WTC11 (cell line): ENCODE results near the gene STK32C. TPM values are rescaled to one million over a fixed set of nuclear protein-coding genes. Genes with fewer than 3 reads are reported as not detected.
A peak's percentile ranks its signal among the peaks of the same experiment; 100 is the strongest.

ENCODE experiments used
- ATAC-seq: fragments of 200-7000 bp; cut with Tn5 transposase; 2 replicates; pipeline ENCODE4 v1.10.0; 2021; ENCODE audit warnings: mild to moderate bottlenecking, moderate library complexity
- CTCF ChIA-PET: fragments of 300-600 bp; sonication (Branson Sonifier 250); formaldehyde crosslinking; loops from one replicate; lab custom pipeline; 2021; ENCODE audit warnings: antibody characterized with exemption; lab: Charles Lee
- POLR2A ChIA-PET: fragments of 350-600 bp; sonication (Branson Sonifier 250); formaldehyde crosslinking; loops from one replicate; lab custom pipeline; 2021; ENCODE audit warnings: antibody characterized with exemption; lab: Charles Lee
- DNase-seq: peaks from one replicate; pipeline ENCODE4 v3.0.0; 2021; ENCODE audit warnings: low spot score
- H3K27ac Mint-ChIP-seq: 2 replicates; pipeline ENCODE4 v1.8.0; 2021; ENCODE audit warnings: mixed read lengths
- H3K27me3 Mint-ChIP-seq: 2 replicates; pipeline ENCODE4 v1.8.0; 2021; ENCODE audit warnings: low read depth, mild to moderate bottlenecking, moderate library complexity, mixed read lengths
- H3K36me3 Mint-ChIP-seq: 2 replicates; pipeline ENCODE4 v1.8.0; 2021; ENCODE audit warnings: mixed read lengths
- H3K4me1 Mint-ChIP-seq: 2 replicates; pipeline ENCODE4 v1.8.0; 2022; ENCODE audit warnings: mixed read lengths
- H3K4me3 Mint-ChIP-seq: 2 replicates; pipeline ENCODE4 v1.8.0; 2021; ENCODE audit warnings: mild to moderate bottlenecking, moderate library complexity, mixed read lengths
- H3K9me3 Mint-ChIP-seq: 2 replicates; pipeline ENCODE4 v1.8.0; 2021; ENCODE audit warnings: mixed read lengths
- ATF1 ChIP-seq: sonication (generic); formaldehyde crosslinking; IDR thresholded peaks from 2 replicates; pipeline ENCODE4 v1.8.1; 2023; ENCODE audit warnings: mild to moderate bottlenecking, moderate library complexity, missing genetic modification reagents
- CREM ChIP-seq: sonication (generic); formaldehyde crosslinking; IDR thresholded peaks from 2 replicates; pipeline ENCODE4 v1.8.1; 2022; ENCODE audit warnings: mild to moderate bottlenecking, missing genetic modification reagents, moderate library complexity
- ELF4 ChIP-seq: sonication (generic); formaldehyde crosslinking; IDR thresholded peaks from 2 replicates; pipeline ENCODE4 v1.8.1; 2022; ENCODE audit warnings: low read depth, mild to moderate bottlenecking, moderate library complexity, missing genetic modification reagents
- FOXP1 ChIP-seq: sonication (generic); formaldehyde crosslinking; IDR thresholded peaks from 2 replicates; pipeline ENCODE4 v1.8.0; 2022; ENCODE audit warnings: missing genetic modification reagents, mild to moderate bottlenecking, moderate library complexity, borderline replicate concordance
- GABPB1 ChIP-seq: sonication (generic); formaldehyde crosslinking; IDR thresholded peaks from 2 replicates; pipeline ENCODE4 v1.8.1; 2023; ENCODE audit warnings: mild to moderate bottlenecking, missing genetic modification reagents
- HMGA2 ChIP-seq: fragments of 250-450 bp; sonication (Bioruptor Pico); IDR thresholded peaks from 2 replicates; pipeline ENCODE4 v1.4.0; 2021; ENCODE audit warnings: mild to moderate bottlenecking, moderate library complexity
- MXD4 ChIP-seq: fragments of 250-450 bp; sonication (Bioruptor Pico); IDR thresholded peaks from 2 replicates; pipeline ENCODE4 v1.8.0; 2021; ENCODE audit warnings: mild to moderate bottlenecking, moderate library complexity, borderline replicate concordance
- NFATC4 ChIP-seq: fragments of 250-450 bp; sonication (Bioruptor Pico); IDR thresholded peaks from 2 replicates; pipeline ENCODE4 v1.9.0; 2021; ENCODE audit warnings: mild to moderate bottlenecking
- NR2C2 ChIP-seq: sonication (generic); formaldehyde crosslinking; IDR thresholded peaks from 2 replicates; pipeline ENCODE4 v1.8.0; 2022; ENCODE audit warnings: mild to moderate bottlenecking, missing genetic modification reagents
- NR3C1 ChIP-seq: sonication (generic); formaldehyde crosslinking; conservative IDR thresholded peaks from 2 replicates; pipeline ENCODE4 v1.8.1; 2023; ENCODE audit warnings: low read depth, mild to moderate bottlenecking, missing genetic modification reagents
- PRRX2 ChIP-seq: fragments of 250-450 bp; sonication (Bioruptor Pico); IDR thresholded peaks from 2 replicates; pipeline ENCODE4 v1.8.0; 2021; ENCODE audit warnings: mild to moderate bottlenecking
- RORB ChIP-seq: fragments of 250-450 bp; sonication (Bioruptor Pico); IDR thresholded peaks from 2 replicates; pipeline ENCODE4 v1.9.0; 2021; ENCODE audit warnings: mild to moderate bottlenecking
- SP1 ChIP-seq: sonication (generic); formaldehyde crosslinking; conservative IDR thresholded peaks from 2 replicates; pipeline ENCODE4 v1.8.1; 2022; ENCODE audit warnings: missing genetic modification reagents
- total RNA-seq: library from RNA; stranded (reverse); gene quantifications from 3 replicates; pipeline ENCODE4 v1.2.3, GENCODE V29; 2021
- TF ChIP-seq, protein P1 (sequence below): sonication (generic); formaldehyde crosslinking; conservative IDR thresholded peaks from 2 replicates; pipeline ENCODE4 v1.8.1; 2023; ENCODE audit warnings: mild to moderate bottlenecking, low read depth, missing genetic modification reagents, moderate library complexity
- TF ChIP-seq, protein P2 (sequence below): sonication (generic); formaldehyde crosslinking; IDR thresholded peaks from 2 replicates; pipeline ENCODE4 v1.8.0; 2022; ENCODE audit warnings: mild to moderate bottlenecking, missing genetic modification reagents
- TF ChIP-seq, protein P3 (sequence below): sonication (generic); formaldehyde crosslinking; IDR thresholded peaks from 2 replicates; pipeline ENCODE4 v1.8.1; 2022; ENCODE audit warnings: low read depth, mild to moderate bottlenecking, moderate library complexity, missing genetic modification reagents, borderline replicate concordance
- TF ChIP-seq, protein P4 (sequence below): sonication (generic); formaldehyde crosslinking; IDR thresholded peaks from 2 replicates; pipeline ENCODE4 v1.8.1; 2023; ENCODE audit warnings: mild to moderate bottlenecking, missing genetic modification reagents
- TF ChIP-seq, protein P5 (sequence below): sonication (generic); formaldehyde crosslinking; IDR thresholded peaks from 2 replicates; pipeline ENCODE4 v1.8.0; 2022; ENCODE audit warnings: missing genetic modification reagents
- TF ChIP-seq, protein P6 (sequence below): fragments of 200-600 bp; IDR thresholded peaks from 2 replicates; pipeline ENCODE4 v1.8.0; 2022; ENCODE audit warnings: antibody characterized with exemption

STK32C gene
- total RNA-seq, 1 experiment from 2014 or later = 20.7 TPM

DNA sequence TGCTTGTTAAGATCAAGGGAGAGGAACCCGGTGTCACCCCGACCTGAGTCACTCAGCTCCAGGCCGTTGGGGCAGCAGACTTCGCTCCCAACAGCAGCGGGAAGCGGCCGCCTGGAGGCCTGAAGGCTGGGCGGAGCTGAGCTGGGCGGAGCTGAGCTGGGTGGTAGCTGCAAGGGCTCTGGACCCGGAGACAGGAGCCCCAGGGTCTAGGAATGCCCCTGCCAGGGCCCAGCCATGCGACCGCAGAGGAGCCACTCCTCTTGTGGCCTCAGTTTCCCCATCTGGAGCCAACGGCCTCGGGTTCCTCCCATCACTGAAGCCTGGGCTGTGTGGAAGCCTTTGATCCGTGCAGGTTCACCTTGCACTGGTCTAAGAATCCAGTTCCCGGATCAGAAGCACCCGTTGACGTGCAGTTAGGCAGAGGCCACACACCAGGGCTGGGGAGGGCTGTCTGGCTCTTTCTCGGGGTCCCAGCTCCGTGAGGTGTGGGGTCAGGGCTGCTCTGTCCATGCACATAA lies 142.9 kb downstream of the STK32C start (continued):
- no peak for TF ChIP-seq CREM (CRISPR knock-in tag)

DNA sequence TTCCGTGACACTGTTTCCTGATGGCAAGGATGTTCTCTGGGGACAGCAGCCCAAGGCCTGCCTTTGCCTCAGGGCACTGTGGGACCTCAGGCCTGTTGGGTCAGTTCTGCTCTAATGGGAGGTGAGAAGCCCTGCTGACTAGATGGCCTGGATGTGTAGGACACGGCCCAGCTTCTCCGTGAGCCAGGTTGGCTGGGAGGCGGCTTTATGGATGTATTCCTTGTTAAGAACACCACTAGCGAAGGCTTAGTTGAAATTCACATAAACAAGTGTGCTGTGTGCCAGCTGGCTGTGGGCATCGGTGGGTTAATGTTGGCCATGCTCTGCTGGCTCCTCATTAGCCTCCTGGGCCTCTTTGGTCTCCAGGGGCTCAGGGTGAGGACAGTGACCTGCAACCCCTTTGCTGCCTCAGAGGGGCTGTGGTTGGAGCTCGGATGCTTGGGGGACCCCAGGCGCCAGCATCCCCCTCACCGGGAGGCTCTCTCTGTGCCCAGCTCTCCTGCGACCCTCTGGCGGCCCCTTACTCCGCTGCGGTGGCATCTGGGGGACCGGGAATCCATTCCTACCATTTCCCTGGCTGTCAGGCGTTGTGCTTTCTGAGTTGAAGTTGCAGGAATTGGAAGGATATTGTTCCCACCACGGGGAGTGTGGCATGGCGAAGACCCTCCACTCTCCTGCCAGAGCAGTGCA lies 143.8 kb downstream of the STK32C start:
- TF ChIP-seq NFATC4 (CRISPR knock-in tag) (no peak), PRRX2 (no peak), ATF1 (no peak), SP1 (CRISPR knock-in tag) (no peak), RORB (CRISPR knock-in tag) (no peak), HMGA2 (CRISPR knock-in tag) (no peak), GABPB1 (no peak), ELF4 (CRISPR knock-in tag) (no peak)
- TF ChIP-seq, protein P1, sequence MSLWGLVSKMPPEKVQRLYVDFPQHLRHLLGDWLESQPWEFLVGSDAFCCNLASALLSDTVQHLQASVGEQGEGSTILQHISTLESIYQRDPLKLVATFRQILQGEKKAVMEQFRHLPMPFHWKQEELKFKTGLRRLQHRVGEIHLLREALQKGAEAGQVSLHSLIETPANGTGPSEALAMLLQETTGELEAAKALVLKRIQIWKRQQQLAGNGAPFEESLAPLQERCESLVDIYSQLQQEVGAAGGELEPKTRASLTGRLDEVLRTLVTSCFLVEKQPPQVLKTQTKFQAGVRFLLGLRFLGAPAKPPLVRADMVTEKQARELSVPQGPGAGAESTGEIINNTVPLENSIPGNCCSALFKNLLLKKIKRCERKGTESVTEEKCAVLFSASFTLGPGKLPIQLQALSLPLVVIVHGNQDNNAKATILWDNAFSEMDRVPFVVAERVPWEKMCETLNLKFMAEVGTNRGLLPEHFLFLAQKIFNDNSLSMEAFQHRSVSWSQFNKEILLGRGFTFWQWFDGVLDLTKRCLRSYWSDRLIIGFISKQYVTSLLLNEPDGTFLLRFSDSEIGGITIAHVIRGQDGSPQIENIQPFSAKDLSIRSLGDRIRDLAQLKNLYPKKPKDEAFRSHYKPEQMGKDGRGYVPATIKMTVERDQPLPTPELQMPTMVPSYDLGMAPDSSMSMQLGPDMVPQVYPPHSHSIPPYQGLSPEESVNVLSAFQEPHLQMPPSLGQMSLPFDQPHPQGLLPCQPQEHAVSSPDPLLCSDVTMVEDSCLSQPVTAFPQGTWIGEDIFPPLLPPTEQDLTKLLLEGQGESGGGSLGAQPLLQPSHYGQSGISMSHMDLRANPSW (CRISPR knock-in tag) = no peak
- TF ChIP-seq, protein P2, sequence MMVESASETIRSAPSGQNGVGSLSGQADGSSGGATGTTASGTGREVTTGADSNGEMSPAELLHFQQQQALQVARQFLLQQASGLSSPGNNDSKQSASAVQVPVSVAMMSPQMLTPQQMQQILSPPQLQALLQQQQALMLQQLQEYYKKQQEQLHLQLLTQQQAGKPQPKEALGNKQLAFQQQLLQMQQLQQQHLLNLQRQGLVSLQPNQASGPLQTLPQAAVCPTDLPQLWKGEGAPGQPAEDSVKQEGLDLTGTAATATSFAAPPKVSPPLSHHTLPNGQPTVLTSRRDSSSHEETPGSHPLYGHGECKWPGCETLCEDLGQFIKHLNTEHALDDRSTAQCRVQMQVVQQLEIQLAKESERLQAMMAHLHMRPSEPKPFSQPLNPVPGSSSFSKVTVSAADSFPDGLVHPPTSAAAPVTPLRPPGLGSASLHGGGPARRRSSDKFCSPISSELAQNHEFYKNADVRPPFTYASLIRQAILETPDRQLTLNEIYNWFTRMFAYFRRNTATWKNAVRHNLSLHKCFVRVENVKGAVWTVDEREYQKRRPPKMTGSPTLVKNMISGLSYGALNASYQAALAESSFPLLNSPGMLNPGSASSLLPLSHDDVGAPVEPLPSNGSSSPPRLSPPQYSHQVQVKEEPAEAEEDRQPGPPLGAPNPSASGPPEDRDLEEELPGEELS (CRISPR knock-in tag) = no peak
- TF ChIP-seq, protein P3, sequence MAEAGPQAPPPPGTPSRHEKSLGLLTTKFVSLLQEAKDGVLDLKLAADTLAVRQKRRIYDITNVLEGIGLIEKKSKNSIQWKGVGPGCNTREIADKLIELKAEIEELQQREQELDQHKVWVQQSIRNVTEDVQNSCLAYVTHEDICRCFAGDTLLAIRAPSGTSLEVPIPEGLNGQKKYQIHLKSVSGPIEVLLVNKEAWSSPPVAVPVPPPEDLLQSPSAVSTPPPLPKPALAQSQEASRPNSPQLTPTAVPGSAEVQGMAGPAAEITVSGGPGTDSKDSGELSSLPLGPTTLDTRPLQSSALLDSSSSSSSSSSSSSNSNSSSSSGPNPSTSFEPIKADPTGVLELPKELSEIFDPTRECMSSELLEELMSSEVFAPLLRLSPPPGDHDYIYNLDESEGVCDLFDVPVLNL (CRISPR knock-in tag) = no peak
- TF ChIP-seq, protein P4, sequence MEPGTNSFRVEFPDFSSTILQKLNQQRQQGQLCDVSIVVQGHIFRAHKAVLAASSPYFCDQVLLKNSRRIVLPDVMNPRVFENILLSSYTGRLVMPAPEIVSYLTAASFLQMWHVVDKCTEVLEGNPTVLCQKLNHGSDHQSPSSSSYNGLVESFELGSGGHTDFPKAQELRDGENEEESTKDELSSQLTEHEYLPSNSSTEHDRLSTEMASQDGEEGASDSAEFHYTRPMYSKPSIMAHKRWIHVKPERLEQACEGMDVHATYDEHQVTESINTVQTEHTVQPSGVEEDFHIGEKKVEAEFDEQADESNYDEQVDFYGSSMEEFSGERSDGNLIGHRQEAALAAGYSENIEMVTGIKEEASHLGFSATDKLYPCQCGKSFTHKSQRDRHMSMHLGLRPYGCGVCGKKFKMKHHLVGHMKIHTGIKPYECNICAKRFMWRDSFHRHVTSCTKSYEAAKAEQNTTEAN = no peak
- ATAC-seq = no peak
- Mint-ChIP-seq H3K4me3 (no peak overlapping the region), H3K4me1 (peaks cover 17% of the 10 kb centered on the region), H3K27me3 (no peaks in the 10 kb centered on the region), H3K27ac (peak overlapping the region; percentile 57; the same call in 1 of the 2 replicates), H3K9me3 (no peaks in the 10 kb centered on the region), H3K36me3 (no peaks in the 10 kb centered on the region)
- POLR2A ChIA-PET = no interaction called here
- CTCF ChIA-PET = interaction anchor here (1.3 to 1.6 kb wide), 3 partner anchors 11 to 127 kb away, joined by 4 read pairs; no protein-coding TSS in a partner anchor
- DNase-seq = peak; percentile 4

DNA sequence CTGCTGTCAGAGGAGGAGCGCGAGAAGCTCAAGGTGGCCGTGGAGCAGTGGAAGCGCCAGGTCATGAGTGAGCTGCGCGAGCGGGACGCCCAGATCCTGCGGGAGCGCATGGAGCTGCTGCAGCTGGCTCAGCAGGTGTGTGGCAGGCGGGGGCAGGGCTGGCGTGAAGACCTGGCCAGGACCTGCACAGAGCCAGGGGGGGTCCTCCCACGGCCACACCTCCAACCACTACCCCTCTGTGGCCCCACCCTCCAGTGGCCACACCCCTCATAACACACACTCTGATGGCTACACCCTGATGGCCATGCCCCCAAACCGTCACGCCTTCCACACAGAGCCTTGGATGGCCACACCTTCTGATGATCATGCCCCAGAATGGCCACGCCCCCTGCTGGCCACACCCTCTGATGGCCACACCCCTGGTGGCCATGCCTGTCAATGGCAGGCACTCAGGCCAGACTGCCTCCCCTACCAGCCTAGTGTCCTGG lies 144.4 kb downstream of the STK32C start:
- POLR2A ChIA-PET = no interaction called here
- no peaks in the 10 kb centered on the region for H3K9me3 Mint-ChIP-seq
- H3K4me1 Mint-ChIP-seq = peaks cover 17% of the 10 kb centered on the region
- TF ChIP-seq, protein P5, sequence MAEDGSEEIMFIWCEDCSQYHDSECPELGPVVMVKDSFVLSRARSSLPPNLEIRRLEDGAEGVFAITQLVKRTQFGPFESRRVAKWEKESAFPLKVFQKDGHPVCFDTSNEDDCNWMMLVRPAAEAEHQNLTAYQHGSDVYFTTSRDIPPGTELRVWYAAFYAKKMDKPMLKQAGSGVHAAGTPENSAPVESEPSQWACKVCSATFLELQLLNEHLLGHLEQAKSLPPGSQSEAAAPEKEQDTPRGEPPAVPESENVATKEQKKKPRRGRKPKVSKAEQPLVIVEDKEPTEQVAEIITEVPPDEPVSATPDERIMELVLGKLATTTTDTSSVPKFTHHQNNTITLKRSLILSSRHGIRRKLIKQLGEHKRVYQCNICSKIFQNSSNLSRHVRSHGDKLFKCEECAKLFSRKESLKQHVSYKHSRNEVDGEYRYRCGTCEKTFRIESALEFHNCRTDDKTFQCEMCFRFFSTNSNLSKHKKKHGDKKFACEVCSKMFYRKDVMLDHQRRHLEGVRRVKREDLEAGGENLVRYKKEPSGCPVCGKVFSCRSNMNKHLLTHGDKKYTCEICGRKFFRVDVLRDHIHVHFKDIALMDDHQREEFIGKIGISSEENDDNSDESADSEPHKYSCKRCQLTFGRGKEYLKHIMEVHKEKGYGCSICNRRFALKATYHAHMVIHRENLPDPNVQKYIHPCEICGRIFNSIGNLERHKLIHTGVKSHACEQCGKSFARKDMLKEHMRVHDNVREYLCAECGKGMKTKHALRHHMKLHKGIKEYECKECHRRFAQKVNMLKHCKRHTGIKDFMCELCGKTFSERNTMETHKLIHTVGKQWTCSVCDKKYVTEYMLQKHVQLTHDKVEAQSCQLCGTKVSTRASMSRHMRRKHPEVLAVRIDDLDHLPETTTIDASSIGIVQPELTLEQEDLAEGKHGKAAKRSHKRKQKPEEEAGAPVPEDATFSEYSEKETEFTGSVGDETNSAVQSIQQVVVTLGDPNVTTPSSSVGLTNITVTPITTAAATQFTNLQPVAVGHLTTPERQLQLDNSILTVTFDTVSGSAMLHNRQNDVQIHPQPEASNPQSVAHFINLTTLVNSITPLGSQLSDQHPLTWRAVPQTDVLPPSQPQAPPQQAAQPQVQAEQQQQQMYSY = peak; percentile 92
- TF ChIP-seq FOXP1 (CRISPR knock-in tag) (peak; percentile 75; the same call in 1 of the 2 replicates), SP1 (CRISPR knock-in tag) (peak; percentile 74), NR2C2 (CRISPR knock-in tag) (no peak), NR3C1 (CRISPR knock-in tag) (no peak), MXD4 (CRISPR knock-in tag) (no peak), ATF1 (no peak)
- TF ChIP-seq, protein P6, sequence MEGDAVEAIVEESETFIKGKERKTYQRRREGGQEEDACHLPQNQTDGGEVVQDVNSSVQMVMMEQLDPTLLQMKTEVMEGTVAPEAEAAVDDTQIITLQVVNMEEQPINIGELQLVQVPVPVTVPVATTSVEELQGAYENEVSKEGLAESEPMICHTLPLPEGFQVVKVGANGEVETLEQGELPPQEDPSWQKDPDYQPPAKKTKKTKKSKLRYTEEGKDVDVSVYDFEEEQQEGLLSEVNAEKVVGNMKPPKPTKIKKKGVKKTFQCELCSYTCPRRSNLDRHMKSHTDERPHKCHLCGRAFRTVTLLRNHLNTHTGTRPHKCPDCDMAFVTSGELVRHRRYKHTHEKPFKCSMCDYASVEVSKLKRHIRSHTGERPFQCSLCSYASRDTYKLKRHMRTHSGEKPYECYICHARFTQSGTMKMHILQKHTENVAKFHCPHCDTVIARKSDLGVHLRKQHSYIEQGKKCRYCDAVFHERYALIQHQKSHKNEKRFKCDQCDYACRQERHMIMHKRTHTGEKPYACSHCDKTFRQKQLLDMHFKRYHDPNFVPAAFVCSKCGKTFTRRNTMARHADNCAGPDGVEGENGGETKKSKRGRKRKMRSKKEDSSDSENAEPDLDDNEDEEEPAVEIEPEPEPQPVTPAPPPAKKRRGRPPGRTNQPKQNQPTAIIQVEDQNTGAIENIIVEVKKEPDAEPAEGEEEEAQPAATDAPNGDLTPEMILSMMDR = peak; percentile 71
- H3K4me3 Mint-ChIP-seq = peak overlapping the region; percentile 14; the same call in 1 of the 2 replicates
- no peaks in the 10 kb centered on the region for H3K36me3 Mint-ChIP-seq
- DNase-seq (peak; percentile 88), ATAC-seq (peak; percentile 94)
- H3K27me3 Mint-ChIP-seq = no peaks in the 10 kb centered on the region
- no peak overlapping the region; the same call in 1 of the 2 replicates for H3K27ac Mint-ChIP-seq
- CTCF ChIA-PET = interaction anchor here (0.7 to 1.6 kb wide), 8 partner anchors 11 to 140 kb away, joined by 3 to 4 read pairs (median 4); no protein-coding TSS in a partner anchor
